Mucosa of descending colon (tissue), 3 donors: ENCODE measurements around the gene NR6A1. TPM values are rescaled to one million over a fixed set of nuclear protein-coding genes. Genes with fewer than 3 reads are reported as not detected.

Source experiments
- ATAC-seq: fragments of 200-7000 bp; cut with Tn5 transposase; one replicate; pipeline ENCODE4 v1.9.1; 2020; ENCODE audit warnings: mild to moderate bottlenecking, moderate library complexity
- DNase-seq, 3 donors: peaks; one replicate each; pipeline ENCODE4 v3.0.0-alpha.2; 2020
- H3K36me3 ChIP-seq: fragments of 200-600 bp; one replicate; pipeline ENCODE4 v1.8.0; 2021; ENCODE audit warnings: low read depth, mild to moderate bottlenecking
- H3K4me1 ChIP-seq: fragments of 200-600 bp; one replicate; pipeline ENCODE4 v1.8.0; 2021; ENCODE audit warnings: low read depth, mild to moderate bottlenecking
- H3K4me3 ChIP-seq: fragments of 200-600 bp; one replicate; pipeline ENCODE4 v1.8.0; 2021; ENCODE audit warnings: mild to moderate bottlenecking
- H3K9me3 ChIP-seq: fragments of 200-600 bp; one replicate; pipeline ENCODE4 v1.8.0; 2021; ENCODE audit warnings: mild to moderate bottlenecking
- intact Hi-C, 2 donors: fragments of 100-400 bp; cut with DNase I in 1 of 2; cut with micrococcal nuclease in 1 of 2; formaldehyde crosslinking; loops; one replicate each; pipeline versions ENCODE4 v1.11.0 to v1.11.1; 2022; cut with DNase I, micrococcal nuclease
- total RNA-seq, 3 donors: library from RNA; stranded (reverse); fragmentation: NEBNext Ultra II Directional in 2 of 3; extraction: Animal tissue kit (Norgen Biotek cat#: 25700) in 2 of 3; gene quantifications; one replicate each; pipeline versions ENCODE4 v1.2.1 to v1.2.4, GENCODE V29; 2021 to 2023
- TF ChIP-seq, protein P1 (sequence below): fragments of 200-600 bp; IDR thresholded peaks from one replicate; pipeline ENCODE4 v1.8.0; 2022; ENCODE audit warnings: antibody characterized with exemption, mild to moderate bottlenecking
- donor health status: DM: no; HTN: no; CAD: no; lungs with moderate emphysema.
- donor health status: DM: no; HTN: no; CAD: no.
- donor health status: DM: no; HTN: yes; CAD: no.

The NR6A1 gene
- total RNA-seq, 3 donors from 2014 or later: 5.6 to 8.4 (median 7.0) TPM

DNA sequence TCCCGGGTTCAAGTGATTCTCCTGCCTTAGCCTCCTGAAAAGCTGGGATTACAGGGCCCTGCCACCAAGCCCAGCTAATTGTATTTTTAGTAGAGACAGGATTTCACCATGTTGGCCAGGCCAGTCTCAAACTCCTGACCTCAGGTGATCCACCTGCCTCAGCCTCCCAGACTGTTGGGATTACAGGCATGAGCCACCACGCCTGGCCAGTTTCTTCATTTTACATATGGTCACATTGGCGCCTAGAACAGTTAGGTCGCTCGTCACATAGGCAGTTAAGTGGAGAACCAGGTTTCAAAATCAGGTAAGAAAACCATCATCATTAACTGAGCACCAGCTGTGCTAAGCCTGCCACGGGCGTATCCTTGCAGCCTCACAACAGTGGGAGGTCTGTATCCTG is 41.9 kb upstream of the NR6A1 start:
- no peak overlapping the region for H3K4me3 ChIP-seq
- no peak for ATAC-seq
- TF ChIP-seq, protein P1, sequence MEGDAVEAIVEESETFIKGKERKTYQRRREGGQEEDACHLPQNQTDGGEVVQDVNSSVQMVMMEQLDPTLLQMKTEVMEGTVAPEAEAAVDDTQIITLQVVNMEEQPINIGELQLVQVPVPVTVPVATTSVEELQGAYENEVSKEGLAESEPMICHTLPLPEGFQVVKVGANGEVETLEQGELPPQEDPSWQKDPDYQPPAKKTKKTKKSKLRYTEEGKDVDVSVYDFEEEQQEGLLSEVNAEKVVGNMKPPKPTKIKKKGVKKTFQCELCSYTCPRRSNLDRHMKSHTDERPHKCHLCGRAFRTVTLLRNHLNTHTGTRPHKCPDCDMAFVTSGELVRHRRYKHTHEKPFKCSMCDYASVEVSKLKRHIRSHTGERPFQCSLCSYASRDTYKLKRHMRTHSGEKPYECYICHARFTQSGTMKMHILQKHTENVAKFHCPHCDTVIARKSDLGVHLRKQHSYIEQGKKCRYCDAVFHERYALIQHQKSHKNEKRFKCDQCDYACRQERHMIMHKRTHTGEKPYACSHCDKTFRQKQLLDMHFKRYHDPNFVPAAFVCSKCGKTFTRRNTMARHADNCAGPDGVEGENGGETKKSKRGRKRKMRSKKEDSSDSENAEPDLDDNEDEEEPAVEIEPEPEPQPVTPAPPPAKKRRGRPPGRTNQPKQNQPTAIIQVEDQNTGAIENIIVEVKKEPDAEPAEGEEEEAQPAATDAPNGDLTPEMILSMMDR: no peak
- H3K36me3 ChIP-seq: no peaks in the 10 kb centered on the region
- intact Hi-C loops: no loop called here
- DNase-seq: no peak
- H3K9me3 ChIP-seq: no peaks in the 10 kb centered on the region
- H3K4me1 ChIP-seq: no peaks in the 10 kb centered on the region

GRCh38 chr9:124812441-124812876 is 41.3 kb upstream of the NR6A1 start:
- Histone ChIP-seq H3K36me3 (no peaks in the 10 kb centered on the region), H3K4me3 (no peak overlapping the region), H3K9me3 (no peaks in the 10 kb centered on the region), H3K4me1 (no peaks in the 10 kb centered on the region)
- TF ChIP-seq, protein P1: no peak
- DNase-seq (no peak), ATAC-seq (peak; percentile 40)
- intact Hi-C loops: no loop called here

- intact Hi-C loops: no loop called here
- no peak for ATAC-seq
Measured at GRCh38 chr9:124810663-124811355, 39.7 kb upstream of the NR6A1 start.

DNA sequence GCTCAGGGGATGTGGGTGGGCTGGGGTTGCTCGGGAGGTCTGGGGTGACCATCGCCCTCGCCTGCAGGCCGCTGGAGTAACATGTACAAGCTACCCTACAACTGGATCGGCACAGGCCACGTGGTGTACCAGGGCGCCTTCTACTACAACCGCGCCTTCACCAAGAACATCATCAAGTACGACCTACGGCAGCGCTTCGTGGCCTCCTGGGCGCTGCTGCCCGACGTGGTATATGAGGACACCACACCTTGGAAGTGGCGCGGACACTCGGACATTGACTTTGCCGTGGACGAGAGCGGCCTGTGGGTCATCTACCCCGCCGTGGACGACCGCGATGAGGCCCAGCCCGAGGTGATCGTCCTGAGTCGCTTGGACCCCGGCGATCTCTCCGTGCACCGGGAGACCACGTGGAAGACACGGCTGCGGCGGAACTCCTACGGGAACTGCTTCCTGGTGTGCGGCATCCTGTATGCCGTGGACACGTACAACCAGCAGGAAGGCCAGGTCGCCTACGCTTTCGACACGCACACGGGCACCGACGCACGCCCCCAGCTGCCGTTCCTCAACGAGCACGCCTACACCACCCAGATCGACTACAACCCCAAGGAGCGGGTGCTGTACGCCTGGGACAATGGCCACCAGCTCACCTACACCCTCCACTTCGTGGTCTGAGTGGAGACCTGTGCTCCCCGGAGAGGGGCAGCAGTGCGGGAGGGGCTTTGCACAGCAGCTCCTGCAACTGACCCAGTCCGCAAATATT is 38.8 kb upstream of the NR6A1 start:
- Histone ChIP-seq H3K4me1 (no peaks in the 10 kb centered on the region), H3K4me3 (no peak overlapping the region), H3K36me3 (no peaks in the 10 kb centered on the region), H3K9me3 (no peaks in the 10 kb centered on the region)
- ATAC-seq (no peak), DNase-seq (no peak)
- intact Hi-C loops: no loop called here
- TF ChIP-seq, protein P1: no peak

More at GRCh38 chr9:124810663-124811355, 39.7 kb upstream of the NR6A1 start:
- H3K36me3 ChIP-seq: no peaks in the 10 kb centered on the region
- no peak overlapping the region for H3K4me3 ChIP-seq
- TF ChIP-seq, protein P1: no peak
- no peaks in the 10 kb centered on the region for H3K4me1 ChIP-seq
- DNase-seq: no peak
- H3K9me3 ChIP-seq: no peaks in the 10 kb centered on the region

DNA sequence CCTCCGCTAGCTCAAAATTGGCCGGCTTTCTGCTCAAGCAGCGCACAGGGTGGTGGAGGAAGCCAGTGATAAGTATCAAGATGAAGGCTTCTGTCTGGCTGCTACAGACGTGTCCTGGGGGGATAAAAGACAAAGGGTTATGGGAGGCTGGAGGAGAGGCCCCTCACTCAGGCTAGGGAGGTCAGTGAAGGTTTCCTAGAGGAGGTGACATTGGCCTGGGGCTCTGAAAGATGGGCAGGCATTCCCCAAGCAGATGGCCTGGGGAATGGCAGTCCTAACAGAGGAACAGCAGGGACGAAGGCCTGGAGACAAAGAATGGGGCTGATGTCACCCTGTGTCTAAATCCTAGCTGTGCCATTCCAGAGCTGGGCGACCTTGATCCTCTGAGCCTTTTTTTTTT is 38.1 kb upstream of the NR6A1 start:
- no peak for ATAC-seq
- intact Hi-C loops: no loop called here
- TF ChIP-seq, protein P1: no peak
- Histone ChIP-seq H3K9me3 (no peaks in the 10 kb centered on the region), H3K4me1 (no peaks in the 10 kb centered on the region), H3K36me3 (no peaks in the 10 kb centered on the region), H3K4me3 (no peak overlapping the region)
- DNase-seq: no peak
